Activated B cell treated with CpG ODN at 0.5 μM for 24 hours (primary cell): ENCODE measurements around the gene KIR2DL3. TPM values are rescaled to one million over a fixed set of nuclear protein-coding genes. Genes with fewer than 3 reads are reported as not detected.
"Not testable (repeated sequence)": the region's sequence is repeated elsewhere in the genome, so short reads cannot be mapped to it uniquely, and the experiment has no call there.

Experiments
- ATAC-seq: fragments of 200-7000 bp; cut with Tn5 transposase; one replicate; pipeline ENCODE4 v1.10.0; 2021; ENCODE audit warnings: low read depth, mild to moderate bottlenecking, moderate library complexity
- CTCF ChIA-PET: fragments of 350-600 bp; sonication (Branson Sonifier 250); formaldehyde crosslinking; loops from one replicate; lab custom pipeline; 2021; ENCODE audit warnings: antibody characterized with exemption; lab: Charles Lee
- POLR2A ChIA-PET: fragments of 350-600 bp; sonication (Branson Sonifier 250); formaldehyde crosslinking; loops from one replicate; lab custom pipeline; 2021; ENCODE audit warnings: antibody characterized with exemption; lab: Charles Lee
- DNase-seq: peaks from one replicate; pipeline ENCODE4 v3.0.0; 2022
- H3K27ac Mint-ChIP-seq: one replicate; pipeline ENCODE4 v1.8.0; 2020; ENCODE audit warnings: mixed read lengths
- H3K27me3 Mint-ChIP-seq: one replicate; pipeline ENCODE4 v1.8.0; 2021; ENCODE audit warnings: mixed read lengths
- H3K36me3 Mint-ChIP-seq: one replicate; pipeline ENCODE4 v1.8.0; 2021; ENCODE audit warnings: low read depth, mixed read lengths
- H3K4me1 Mint-ChIP-seq: one replicate; pipeline ENCODE4 v1.8.0; 2021; ENCODE audit warnings: mixed read lengths
- H3K4me3 Mint-ChIP-seq: one replicate; pipeline ENCODE4 v1.8.0; 2020; ENCODE audit warnings: mild to moderate bottlenecking, mixed read lengths
- H3K9me3 Mint-ChIP-seq: one replicate; pipeline ENCODE4 v1.8.0; 2020; ENCODE audit warnings: mixed read lengths
- intact Hi-C: fragments of 100-400 bp; cut with micrococcal nuclease; formaldehyde crosslinking; loops from one replicate; pipeline ENCODE4 v1.15.1; 2024
- total RNA-seq: library from RNA; stranded (reverse); gene quantifications from 2 replicates; pipeline ENCODE4 v1.2.3, GENCODE V29; 2022
- TF ChIP-seq, protein P1 (sequence below): fragments of 200-600 bp; IDR thresholded peaks from one replicate; pipeline ENCODE4 v1.8.0; 2022; ENCODE audit warnings: antibody characterized with exemption, mild to moderate bottlenecking

The KIR2DL3 gene
- total RNA-seq, 1 donor from 2014 or later, result not detected

- intact Hi-C loops, result no loop called here
- TF ChIP-seq, protein P1, sequence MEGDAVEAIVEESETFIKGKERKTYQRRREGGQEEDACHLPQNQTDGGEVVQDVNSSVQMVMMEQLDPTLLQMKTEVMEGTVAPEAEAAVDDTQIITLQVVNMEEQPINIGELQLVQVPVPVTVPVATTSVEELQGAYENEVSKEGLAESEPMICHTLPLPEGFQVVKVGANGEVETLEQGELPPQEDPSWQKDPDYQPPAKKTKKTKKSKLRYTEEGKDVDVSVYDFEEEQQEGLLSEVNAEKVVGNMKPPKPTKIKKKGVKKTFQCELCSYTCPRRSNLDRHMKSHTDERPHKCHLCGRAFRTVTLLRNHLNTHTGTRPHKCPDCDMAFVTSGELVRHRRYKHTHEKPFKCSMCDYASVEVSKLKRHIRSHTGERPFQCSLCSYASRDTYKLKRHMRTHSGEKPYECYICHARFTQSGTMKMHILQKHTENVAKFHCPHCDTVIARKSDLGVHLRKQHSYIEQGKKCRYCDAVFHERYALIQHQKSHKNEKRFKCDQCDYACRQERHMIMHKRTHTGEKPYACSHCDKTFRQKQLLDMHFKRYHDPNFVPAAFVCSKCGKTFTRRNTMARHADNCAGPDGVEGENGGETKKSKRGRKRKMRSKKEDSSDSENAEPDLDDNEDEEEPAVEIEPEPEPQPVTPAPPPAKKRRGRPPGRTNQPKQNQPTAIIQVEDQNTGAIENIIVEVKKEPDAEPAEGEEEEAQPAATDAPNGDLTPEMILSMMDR, result no peak
- Mint-ChIP-seq H3K36me3 (no peaks in the 10 kb centered on the region), H3K4me3 (no peak overlapping the region), H3K9me3 (peaks cover 4% of the 10 kb centered on the region), H3K27me3 (peaks cover 36% of the 10 kb centered on the region), H3K27ac (no peak overlapping the region), H3K4me1 (peaks cover under 1% of the 10 kb centered on the region)
- ATAC-seq (no peak), DNase-seq (no peak)
- ChIA-PET POLR2A (no interaction called here), CTCF (no interaction called here)
Observed at GRCh38 chr19:54696766-54697165, 41.5 kb upstream of the KIR2DL3 start.

DNA sequence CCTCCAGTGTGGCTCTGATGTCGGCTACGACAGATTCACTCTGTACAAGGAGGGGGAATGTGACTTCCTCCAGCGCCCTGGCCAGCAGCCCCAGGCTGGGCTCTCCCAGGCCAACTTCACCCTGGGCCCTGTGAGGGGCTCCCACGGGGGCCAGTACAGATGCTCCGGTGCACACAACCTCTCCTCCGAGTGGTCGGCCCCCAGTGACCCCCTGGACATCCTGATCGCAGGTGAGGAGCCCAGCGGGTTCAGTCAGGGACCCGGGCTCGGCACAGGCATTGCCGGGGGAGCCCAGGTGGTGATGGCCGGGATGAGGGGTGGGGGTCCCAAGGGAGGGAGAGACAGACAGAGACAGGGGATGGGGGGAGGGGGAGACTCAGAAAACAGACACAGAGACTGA, 40.6 kb upstream of the KIR2DL3 start:
- H3K36me3 Mint-ChIP-seq, H3K27ac Mint-ChIP-seq, CTCF ChIA-PET, ATAC-seq, H3K9me3 Mint-ChIP-seq, H3K4me3 Mint-ChIP-seq, intact Hi-C loops, H3K4me1 Mint-ChIP-seq, DNase-seq: not testable (repeated sequence)
- POLR2A ChIA-PET, result interaction anchor here (0.7 kb wide), 1 partner anchor 18 kb away, joined by 3 read pairs; no protein-coding TSS in a partner anchor
- peaks cover 30% of the 10 kb centered on the region for H3K27me3 Mint-ChIP-seq

- POLR2A ChIA-PET, result no interaction called here
- H3K4me3 Mint-ChIP-seq, result no peak overlapping the region
- peaks cover 17% of the 10 kb centered on the region for H3K27me3 Mint-ChIP-seq
Observed at GRCh38 chr19:54704928-54705327, 33.4 kb upstream of the KIR2DL3 start.

DNA sequence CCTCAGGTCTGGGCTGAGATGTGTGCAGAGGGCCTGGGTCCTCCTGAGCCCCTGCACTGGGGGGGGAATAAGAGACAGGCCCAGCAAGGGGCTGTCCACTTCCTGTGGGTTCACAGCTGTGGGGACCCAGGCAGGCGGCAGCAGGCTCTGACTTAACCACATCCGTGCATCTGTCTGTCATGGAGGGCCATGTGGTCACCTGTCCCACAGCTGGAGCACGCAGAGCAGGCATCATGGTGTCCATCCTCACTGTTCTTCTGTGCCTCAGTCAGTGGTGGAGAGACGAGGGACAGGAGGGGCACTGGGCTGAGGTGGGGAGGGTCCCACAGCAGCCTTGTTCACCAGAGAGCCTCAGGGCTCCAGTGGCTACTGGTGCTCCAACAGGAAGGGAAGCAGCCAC, 30.4 kb upstream of the KIR2DL3 start:
- no peak for ATAC-seq
- ChIA-PET POLR2A (no interaction called here), CTCF (no interaction called here)
- TF ChIP-seq, protein P1, result no peak
- intact Hi-C loops, result no loop called here
- no peak for DNase-seq
- Mint-ChIP-seq H3K9me3 (no peaks in the 10 kb centered on the region), H3K27ac (no peak overlapping the region), H3K36me3 (no peaks in the 10 kb centered on the region), H3K27me3 (peaks cover 14% of the 10 kb centered on the region), H3K4me1 (peaks cover 4% of the 10 kb centered on the region), H3K4me3 (no peak overlapping the region)

More at GRCh38 chr19:54704928-54705327, 33.4 kb upstream of the KIR2DL3 start:
- no peaks in the 10 kb centered on the region for H3K4me1 Mint-ChIP-seq
- DNase-seq, result no peak
- H3K36me3 Mint-ChIP-seq, result no peaks in the 10 kb centered on the region
- H3K9me3 Mint-ChIP-seq, result no peaks in the 10 kb centered on the region
- H3K27ac Mint-ChIP-seq, result no peak overlapping the region
- ATAC-seq, result no peak
- CTCF ChIA-PET, result no interaction called here
- TF ChIP-seq, protein P1, result no peak
- intact Hi-C loops, result no loop called here

- H3K27ac Mint-ChIP-seq, result no peak overlapping the region
- H3K9me3 Mint-ChIP-seq, result no peaks in the 10 kb centered on the region
- TF ChIP-seq, protein P1, result no peak
- no peak overlapping the region for H3K4me3 Mint-ChIP-seq
- peaks cover 20% of the 10 kb centered on the region for H3K27me3 Mint-ChIP-seq
- ATAC-seq (no peak), DNase-seq (no peak)
- H3K4me1 Mint-ChIP-seq, result peaks cover 4% of the 10 kb centered on the region
- POLR2A ChIA-PET, result no interaction called here
- intact Hi-C loops, result no loop called here
- H3K36me3 Mint-ChIP-seq, result no peaks in the 10 kb centered on the region
- CTCF ChIA-PET, result no interaction called here
Observed at GRCh38 chr19:54708781-54709180, 29.5 kb upstream of the KIR2DL3 start.
